ENCODE measurements around the gene EDC4. TPM values are rescaled to one million over a fixed set of nuclear protein-coding genes. Genes with fewer than 3 reads are reported as not detected.

The EDC4 gene
- total and polyA plus RNA-seq, 9 of the 15 experiments (the other 6 are each of a cell fraction or from before 2014, with no cell fraction given): 1.1 to 131 (median 74.0) TPM

- TF ChIP-seq CHAMP1 (IDR thresholded peaks at IDR 0.05): no peak
- TF ChIP-seq RFX1 (IDR thresholded peaks at IDR 0.05): no peak
- peak; percentile 91 for TF ChIP-seq NKRF (IDR thresholded peaks at IDR 0.05; ENCODE audit: borderline replicate concordance)
- peak; percentile 91 for TF ChIP-seq MAX (CRISPR knock-in tag; IDR thresholded peaks at IDR 0.05)
- TF ChIP-seq ZNF217 (CRISPR knock-in tag; IDR thresholded peaks at IDR 0.05): no peak
- TF ChIP-seq ZNF253 (CRISPR knock-in tag; conservative IDR thresholded peaks at IDR 0.05): no peak
- TF ChIP-seq TFAP4 (CRISPR knock-in tag; IDR thresholded peaks at IDR 0.05; ENCODE audit: borderline replicate concordance): peak; percentile 94
- TF ChIP-seq MYBL2 (IDR thresholded peaks at IDR 0.05; ENCODE audit: low read depth): no peak
- TF ChIP-seq MYBL2 (CRISPR knock-in tag; IDR thresholded peaks at IDR 0.05; ENCODE audit: borderline replicate concordance): no peak
- TF ChIP-seq CTCF (IDR thresholded peaks at IDR 0.05 in 2 of 3, conservative IDR thresholded peaks at IDR 0.05 in 1 of 3; ENCODE audit: insufficient read depth in 2 of 3, low read depth in 1 of 3, low read length in 3 of 3): no peak
- no peak for TF ChIP-seq SNIP1 (IDR thresholded peaks at IDR 0.05; ENCODE audit: low read depth)
- no peak for TF ChIP-seq HDGF (IDR thresholded peaks at IDR 0.05)
- TF ChIP-seq SNRNP70 (optimal IDR thresholded peaks at IDR 0.05; ENCODE audit: low read depth, low read length): no peak
- no peak for TF ChIP-seq ZNF764 (CRISPR knock-in tag; IDR thresholded peaks at IDR 0.05; ENCODE audit: low read depth)
- TF ChIP-seq TCF7 (IDR thresholded peaks at IDR 0.05; ENCODE audit: borderline replicate concordance): no peak
- no peak for TF ChIP-seq SOX6 (IDR thresholded peaks at IDR 0.05)
- TF ChIP-seq ETV5 (CRISPR knock-in tag; IDR thresholded peaks at IDR 0.05; ENCODE audit: low read depth): peak; percentile 67; the same call in 1 of the 2 replicates
- TF ChIP-seq ARHGAP35 (IDR thresholded peaks at IDR 0.05; ENCODE audit: partially characterized antibody): peak; percentile 94
- no peak for TF ChIP-seq ZNF449 (CRISPR knock-in tag; IDR thresholded peaks at IDR 0.05)
Measured at GRCh38 chr16:67833415-67834241, 39.2 kb upstream of the EDC4 start (continued).
